Body of pancreas (tissue), 4 donors: ENCODE data around the gene CDC20B.

Experiments used
- POLR2A ChIP-seq, 3 donors: fragments of 450-650 bp; IDR thresholded peaks; one replicate each; pipeline ENCODE4 v1.6.1; 2016; ENCODE audit warnings: antibody characterized with exemption in 3 of 3, mild to moderate bottlenecking in 2 of 3
- TF ChIP-seq, protein P1 (sequence below), 7 experiments: fragments of 450-650 bp in 4 of 7; fragments of 200-600 bp in 3 of 7; sonication (generic) in 3 of 7; IDR thresholded peaks; one replicate each; pipeline ENCODE4 v1.5.1; 2016 to 2019; ENCODE audit warnings: antibody characterized with exemption in 7 of 7

- TF ChIP-seq, protein P1, sequence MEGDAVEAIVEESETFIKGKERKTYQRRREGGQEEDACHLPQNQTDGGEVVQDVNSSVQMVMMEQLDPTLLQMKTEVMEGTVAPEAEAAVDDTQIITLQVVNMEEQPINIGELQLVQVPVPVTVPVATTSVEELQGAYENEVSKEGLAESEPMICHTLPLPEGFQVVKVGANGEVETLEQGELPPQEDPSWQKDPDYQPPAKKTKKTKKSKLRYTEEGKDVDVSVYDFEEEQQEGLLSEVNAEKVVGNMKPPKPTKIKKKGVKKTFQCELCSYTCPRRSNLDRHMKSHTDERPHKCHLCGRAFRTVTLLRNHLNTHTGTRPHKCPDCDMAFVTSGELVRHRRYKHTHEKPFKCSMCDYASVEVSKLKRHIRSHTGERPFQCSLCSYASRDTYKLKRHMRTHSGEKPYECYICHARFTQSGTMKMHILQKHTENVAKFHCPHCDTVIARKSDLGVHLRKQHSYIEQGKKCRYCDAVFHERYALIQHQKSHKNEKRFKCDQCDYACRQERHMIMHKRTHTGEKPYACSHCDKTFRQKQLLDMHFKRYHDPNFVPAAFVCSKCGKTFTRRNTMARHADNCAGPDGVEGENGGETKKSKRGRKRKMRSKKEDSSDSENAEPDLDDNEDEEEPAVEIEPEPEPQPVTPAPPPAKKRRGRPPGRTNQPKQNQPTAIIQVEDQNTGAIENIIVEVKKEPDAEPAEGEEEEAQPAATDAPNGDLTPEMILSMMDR (IDR thresholded peaks at IDR 0.05) = no peak
- TF ChIP-seq POLR2A (IDR thresholded peaks at IDR 0.05) = no peak
Measured at GRCh38 chr5:55081541-55081940, 91.4 kb downstream of the CDC20B start.
